GM12872 (cell line): ENCODE data around the gene DYNC1H1.

Source experiments
- TF ChIP-seq, protein P1 (sequence below): IDR thresholded peaks from 3 replicates; pipeline ENCODE4 v1.5.1; 2011; ENCODE audit warnings: low read depth, mild to moderate bottlenecking, low read length, moderate library complexity; ENCODE audit not compliant: insufficient read depth

Gene DYNC1H1

DNA sequence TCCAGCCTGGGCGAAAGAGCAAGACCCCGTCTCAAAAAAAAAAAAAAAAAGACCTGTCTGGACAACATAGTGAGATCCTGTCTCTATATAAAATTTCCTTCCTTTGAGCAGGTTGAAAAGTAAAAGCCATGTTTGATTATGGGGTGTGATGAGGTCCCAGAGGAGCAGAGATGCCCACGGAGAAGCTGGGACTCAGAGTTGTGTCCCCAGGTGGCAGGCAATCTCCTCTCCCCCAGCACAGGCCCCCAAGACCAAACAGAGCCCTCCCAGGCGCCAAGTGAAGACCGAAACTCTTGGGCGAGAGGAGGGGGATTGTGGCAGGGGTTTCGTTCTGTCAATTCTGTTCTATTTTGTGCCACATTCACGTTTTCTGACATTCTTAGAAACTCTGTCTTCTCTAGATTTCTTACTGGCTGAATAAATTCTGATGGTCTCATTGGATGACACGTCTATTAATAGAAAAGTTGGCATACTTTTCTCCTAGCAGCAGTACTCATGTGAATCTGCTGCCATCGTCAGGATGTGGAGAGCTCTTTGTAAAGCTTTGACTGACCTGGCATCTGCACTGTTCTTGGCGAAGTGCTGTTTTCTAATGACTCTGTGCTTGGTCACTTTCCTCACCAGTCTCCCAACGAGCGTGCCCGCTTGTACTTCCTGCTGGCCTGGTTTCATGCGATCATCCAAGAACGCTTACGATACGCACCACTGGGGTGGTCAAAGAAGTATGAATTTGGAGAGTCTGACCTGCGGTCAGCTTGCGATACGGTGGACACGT, 79.1 kb downstream of the DYNC1H1 start:
- TF ChIP-seq, protein P1, sequence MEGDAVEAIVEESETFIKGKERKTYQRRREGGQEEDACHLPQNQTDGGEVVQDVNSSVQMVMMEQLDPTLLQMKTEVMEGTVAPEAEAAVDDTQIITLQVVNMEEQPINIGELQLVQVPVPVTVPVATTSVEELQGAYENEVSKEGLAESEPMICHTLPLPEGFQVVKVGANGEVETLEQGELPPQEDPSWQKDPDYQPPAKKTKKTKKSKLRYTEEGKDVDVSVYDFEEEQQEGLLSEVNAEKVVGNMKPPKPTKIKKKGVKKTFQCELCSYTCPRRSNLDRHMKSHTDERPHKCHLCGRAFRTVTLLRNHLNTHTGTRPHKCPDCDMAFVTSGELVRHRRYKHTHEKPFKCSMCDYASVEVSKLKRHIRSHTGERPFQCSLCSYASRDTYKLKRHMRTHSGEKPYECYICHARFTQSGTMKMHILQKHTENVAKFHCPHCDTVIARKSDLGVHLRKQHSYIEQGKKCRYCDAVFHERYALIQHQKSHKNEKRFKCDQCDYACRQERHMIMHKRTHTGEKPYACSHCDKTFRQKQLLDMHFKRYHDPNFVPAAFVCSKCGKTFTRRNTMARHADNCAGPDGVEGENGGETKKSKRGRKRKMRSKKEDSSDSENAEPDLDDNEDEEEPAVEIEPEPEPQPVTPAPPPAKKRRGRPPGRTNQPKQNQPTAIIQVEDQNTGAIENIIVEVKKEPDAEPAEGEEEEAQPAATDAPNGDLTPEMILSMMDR, result no peak

DNA sequence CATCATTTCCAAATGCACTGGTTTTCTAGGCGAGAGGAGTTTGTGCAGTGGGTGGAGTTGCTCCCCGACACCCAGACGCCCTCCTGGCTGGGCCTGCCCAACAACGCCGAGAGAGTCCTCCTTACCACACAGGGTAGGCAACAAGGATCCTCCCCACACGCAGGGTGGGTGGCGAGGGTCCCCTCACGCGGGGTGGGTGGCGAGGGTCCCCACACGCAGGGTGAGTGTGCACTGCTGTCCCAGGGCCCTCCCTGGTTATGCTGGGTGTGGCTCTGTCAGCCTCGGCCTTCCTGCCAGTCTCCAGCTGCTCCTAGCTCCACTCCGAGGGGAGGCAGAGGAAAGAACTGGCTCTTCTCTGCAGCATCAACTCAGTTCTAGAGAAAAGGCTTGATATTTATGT, 80.2 kb downstream of the DYNC1H1 start:
- TF ChIP-seq, protein P1, result no peak

DNA sequence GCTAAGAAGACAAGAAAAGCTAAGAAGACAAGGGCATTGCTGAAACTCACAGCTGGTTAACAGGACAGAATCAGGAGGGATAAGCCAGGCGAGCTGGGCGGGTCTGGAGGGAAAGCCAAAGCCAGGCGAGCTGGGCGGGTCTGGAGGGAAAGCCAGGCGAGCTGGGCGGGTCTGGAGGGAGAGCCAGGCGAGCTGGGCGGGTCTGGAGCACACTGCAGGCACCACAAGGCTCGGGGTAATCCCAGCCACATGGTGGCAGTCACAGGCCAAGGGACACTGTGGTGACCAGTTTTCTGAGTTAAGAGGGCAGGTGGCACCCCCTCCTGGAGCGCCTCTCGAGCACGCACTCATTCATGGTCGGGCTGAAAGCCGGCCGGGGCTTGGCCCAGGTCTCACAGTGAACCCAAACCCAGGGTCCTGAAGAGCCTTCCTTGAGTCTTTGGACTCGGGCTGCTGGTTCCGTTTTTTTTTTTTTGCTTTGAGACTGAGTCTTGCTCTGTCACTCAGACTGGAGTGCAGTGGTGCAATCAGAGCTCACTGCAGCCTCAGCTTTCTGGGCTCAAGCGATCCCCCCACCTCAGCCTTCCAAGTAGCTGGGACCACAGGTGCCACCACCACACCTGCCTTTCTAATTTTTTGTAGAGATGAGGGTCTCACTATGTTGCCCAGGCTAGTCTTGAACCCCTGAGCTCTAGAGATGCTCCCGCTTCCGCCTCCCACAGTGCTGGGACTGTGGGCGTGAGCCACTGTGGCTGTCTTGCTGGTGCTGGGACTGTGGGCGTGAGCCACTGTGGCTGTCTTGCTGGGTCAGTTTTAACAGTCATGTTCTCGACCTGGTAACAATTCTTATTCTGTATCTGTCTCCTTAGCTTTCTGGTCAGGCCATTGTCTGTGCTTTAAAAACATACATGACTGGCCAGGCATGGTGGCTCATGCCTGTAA, 82.2 kb downstream of the DYNC1H1 start:
- TF ChIP-seq, protein P1, result peak; percentile 40

DNA sequence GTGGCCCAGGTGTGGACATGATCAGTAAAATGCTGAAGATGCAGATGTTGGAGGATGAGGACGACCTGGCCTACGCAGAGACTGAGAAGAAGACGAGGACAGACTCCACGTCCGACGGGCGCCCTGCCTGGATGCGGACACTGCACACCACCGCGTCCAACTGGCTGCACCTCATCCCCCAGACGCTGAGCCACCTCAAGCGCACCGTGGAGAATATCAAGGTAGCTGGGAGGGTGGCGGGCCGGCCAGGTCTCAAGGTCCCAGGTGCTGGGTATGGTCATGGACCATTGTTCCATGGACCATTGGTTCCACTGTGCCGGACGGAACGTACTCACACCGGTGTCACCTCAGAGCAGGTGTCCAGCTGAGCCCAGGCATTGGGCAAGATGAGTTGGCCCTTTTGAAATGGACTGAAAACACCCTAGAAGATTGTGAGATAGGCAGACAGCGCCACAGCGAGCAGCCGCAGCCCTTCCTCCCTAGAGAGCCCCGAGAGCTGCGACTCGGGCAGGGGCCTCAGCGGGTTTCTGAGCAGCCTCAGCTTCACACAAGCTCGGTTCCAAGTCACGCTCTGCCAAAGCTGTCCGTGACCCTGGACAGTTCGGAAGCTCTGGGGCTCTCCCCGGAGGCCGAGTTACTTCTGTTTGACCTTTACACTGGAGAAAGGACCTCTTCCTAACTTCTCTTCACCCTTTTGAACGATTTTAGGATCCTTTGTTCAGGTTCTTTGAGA, 83.6 kb downstream of the DYNC1H1 start:
- TF ChIP-seq, protein P1, result no peak

DNA sequence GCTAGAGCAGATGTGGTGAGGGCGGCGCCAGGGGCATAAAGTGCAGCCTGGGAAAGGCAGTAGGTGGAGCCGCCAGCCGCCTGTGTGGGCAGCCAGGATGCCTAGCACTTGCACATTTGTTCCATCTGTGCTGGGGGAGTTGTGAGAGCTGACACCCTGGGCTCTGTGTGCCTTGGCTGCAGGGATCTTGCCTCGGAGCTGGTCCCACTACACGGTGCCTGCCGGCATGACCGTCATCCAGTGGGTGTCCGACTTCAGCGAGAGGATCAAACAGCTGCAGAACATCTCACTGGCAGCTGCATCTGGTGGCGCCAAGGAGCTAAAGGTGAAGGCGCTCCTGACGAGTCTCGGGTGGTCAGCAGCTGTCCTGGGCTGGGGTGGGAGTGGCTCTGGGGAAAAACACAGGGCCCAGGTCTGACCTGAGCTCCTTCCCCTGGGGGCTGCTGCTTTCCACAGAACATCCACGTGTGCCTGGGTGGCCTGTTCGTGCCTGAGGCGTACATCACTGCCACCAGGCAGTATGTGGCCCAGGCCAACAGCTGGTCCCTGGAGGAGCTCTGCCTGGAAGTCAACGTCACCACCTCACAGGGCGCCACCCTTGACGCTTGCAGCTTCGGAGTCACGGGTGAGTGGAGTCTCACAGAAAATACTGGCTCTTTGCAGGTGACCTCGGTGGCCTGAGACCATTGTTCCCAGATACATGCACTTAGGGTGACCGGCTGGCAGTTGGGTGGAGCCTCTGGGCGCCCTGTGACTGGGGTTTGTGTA, 85.1 kb downstream of the DYNC1H1 start:
- TF ChIP-seq, protein P1, result no peak

DNA sequence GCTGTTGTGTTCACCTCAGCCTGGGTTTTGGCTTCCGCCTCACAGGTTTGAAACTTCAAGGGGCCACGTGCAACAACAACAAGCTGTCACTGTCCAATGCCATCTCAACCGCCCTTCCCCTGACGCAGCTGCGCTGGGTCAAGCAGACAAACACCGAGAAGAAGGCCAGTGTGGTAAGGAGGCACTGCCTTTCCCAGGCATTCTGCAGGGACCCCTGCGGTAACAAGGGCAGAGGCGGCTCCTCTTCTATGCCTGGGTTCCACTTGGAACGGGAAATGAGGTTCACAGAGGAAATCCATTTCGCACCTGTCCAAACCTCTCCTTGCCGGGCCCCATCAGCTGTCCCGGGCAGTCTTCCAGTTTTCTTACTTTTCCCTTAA, 85.6 kb downstream of the DYNC1H1 start:
- TF ChIP-seq, protein P1, result no peak
